HG02973 (cell line): ENCODE measurements around the gene GRIA3.
"Not testable (repeated sequence)": the region's sequence is repeated elsewhere in the genome, so short reads cannot be mapped to it uniquely, and the experiment has no call there.

Source experiments
- ATAC-seq: cut with Tn5 transposase; IDR thresholded peaks from one replicate; pipeline ENCODE4 v1.9.1; 2021; ENCODE audit warnings: moderate library complexity; ENCODE audit not compliant: unreplicated experiment

The GRIA3 gene

GRCh38 chrX:123449335-123449734 lies 265.3 kb downstream of the GRIA3 start:
- no peak for ATAC-seq

DNA sequence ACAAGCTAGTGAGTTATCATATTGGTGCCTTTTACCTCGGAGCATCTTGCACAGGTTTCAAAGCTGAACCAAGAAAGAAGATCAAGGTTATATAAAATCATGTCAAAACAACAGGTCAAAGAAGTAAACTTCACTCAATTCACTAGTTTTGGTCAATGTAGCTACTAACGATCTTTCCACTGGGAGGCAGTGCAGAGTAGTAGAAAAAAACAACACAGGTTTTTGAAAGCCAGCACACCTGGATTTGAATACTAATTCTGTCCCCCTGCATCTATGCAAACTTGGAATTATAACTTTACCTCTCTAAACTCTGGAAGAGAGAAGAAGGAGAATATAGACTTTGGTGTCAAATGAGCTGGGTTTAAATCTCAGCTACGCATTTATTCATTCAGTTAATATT lies 266.1 kb downstream of the GRIA3 start:
- no peak for ATAC-seq

- no peak for ATAC-seq
These were observed 270.8 kb downstream of the GRIA3 start for GRCh38 chrX:123454712-123455431.

DNA sequence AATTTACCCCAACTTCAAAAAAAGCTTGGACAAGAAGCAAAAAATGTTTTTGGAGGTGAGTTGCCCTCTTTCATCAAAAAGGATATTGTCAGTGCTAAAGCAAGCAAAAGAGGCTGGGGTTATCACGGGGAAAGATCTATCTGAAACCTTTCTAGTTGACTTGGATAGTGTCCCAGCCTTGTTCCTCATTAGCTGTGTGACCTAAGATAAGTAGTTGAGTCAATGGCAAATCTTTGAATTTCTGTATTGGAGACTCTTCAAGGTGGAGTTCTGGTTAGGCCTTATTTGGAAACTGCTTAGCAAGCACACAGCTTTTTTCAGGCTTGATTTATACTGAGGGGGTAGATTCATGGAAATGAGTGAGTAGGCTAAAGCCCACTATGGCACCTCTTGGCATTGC lies 271.6 kb downstream of the GRIA3 start:
- ATAC-seq, result no peak

DNA sequence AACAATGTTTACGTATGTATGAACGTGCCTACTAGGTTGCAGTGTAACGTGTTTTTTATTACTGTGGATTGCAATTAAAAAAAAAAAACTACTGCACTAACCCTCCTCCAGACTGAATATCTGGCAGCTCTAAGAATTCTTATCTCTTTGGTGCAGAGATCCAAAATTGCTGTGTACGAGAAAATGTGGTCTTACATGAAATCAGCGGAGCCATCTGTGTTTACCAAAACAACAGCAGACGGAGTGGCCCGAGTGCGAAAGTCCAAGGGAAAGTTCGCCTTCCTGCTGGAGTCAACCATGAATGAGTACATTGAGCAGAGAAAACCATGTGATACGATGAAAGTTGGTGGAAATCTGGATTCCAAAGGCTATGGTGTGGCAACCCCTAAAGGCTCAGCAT lies 280.6 kb downstream of the GRIA3 start:
- ATAC-seq, result no peak

DNA sequence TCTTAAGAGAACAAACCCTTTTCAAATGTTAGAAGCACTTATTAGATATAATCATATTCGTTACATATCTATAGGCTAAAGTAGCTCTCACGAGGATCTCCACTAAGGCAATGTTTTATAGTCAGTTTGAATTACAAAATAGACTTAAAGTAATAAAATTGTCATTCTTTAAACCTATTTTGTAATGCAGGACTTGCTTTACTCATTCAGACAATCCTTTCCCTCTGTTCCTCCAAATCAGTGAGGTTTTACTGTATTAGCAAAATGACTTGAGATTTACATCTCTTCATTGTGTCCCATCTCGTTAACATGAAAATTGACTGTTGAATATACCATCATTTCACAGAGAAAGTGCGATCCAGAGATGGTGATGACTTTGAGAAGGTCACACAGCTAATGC lies 284.4 kb downstream of the GRIA3 start:
- no peak for ATAC-seq

DNA sequence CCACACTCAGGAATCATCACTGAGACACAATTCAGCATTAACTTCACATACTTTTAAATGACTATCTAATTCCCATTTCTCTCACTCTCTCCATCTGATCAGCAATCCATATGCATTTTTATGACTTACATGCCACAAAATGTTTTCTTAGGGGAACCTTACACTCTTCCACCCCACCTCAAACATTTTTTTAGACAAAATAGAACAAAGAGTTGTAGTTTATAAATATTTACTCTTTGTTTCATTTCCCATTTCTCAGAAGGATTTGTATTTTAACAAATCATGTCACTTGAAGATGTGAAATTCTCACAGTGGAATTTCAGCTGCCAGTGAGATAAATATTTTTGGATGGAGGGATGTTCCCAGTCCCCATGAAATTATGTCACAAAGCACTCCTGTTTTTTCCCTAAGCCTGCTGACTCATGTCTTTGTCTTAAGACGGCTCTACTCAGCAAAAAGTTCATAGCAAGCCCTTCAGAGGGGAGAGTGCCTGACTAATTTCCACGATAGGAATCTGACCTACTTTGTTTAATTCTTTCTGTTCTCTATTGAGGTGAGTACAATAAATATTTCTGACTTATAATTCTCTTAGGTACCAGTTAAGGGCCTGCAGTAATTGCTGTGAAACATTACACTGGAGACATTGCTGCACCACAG lies 291.1 kb downstream of the GRIA3 start:
- no peak for ATAC-seq

GRCh38 chrX:123476611-123477219 lies 292.6 kb downstream of the GRIA3 start:
- ATAC-seq, result no peak

DNA sequence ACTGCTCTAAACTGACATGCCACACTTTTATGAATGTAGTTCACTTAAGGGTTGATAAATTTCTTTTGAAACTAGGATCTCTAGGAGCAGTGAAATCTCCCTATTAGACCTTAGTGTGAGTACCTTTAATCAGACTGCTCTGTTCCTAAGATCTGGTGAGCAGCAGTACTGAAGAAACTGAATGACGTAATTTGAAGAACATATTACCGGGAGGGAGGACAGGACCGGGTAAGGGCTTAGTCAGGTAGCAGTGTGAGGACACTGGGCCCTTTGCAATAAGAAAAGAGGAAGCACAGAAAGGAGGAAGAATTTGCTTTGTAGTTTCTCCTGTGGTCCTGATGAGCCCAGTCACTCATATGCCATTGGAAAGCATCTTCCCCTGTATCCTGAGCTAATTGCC lies 293.6 kb downstream of the GRIA3 start:
- no peak for ATAC-seq

GRCh38 chrX:123481913-123482851 lies 298.1 kb downstream of the GRIA3 start:
- ATAC-seq, result no peak

GRCh38 chrX:123486297-123486696 lies 302.2 kb downstream of the GRIA3 start:
- no peak for ATAC-seq

GRCh38 chrX:123487236-123487635 lies 303.2 kb downstream of the GRIA3 start:
- no peak for ATAC-seq

DNA sequence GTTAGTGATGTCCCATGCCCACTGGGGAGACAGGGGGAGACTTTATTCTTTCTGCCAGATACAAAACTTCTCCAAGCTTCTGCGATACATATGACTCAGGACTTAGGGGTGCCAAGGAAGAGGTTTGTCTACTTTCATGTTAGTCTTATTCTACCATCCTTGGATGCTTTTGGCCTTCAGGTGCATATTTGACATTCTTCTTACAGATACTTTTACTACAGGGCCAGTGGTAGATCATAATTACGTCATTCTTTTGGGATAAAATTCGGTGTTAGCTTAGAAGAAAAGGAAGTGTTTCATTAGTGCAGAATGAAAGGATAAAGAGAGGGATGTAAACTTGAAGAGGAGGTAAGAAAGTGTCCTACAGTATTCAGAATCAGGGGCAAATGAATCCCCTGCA lies 303.6 kb downstream of the GRIA3 start:
- ATAC-seq, result no peak

DNA sequence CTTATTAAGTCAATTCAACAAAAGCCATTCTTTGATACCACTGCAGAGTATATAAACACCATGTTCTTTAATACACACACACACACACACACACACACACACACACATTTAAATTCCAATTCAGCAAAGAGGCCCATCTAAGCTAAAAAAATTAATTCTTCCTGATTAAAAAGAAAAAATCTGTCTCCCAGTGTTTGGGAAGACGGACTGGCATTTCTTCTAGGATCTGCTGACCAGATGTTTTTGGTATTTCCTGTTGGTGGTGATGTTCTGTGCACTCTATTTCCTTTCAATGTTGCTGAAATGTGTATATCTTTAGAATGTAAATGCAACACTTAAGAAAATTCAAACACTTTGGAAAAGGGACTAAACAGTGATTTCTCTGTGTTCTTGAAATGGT lies 304.9 kb downstream of the GRIA3 start:
- no peak for ATAC-seq

DNA sequence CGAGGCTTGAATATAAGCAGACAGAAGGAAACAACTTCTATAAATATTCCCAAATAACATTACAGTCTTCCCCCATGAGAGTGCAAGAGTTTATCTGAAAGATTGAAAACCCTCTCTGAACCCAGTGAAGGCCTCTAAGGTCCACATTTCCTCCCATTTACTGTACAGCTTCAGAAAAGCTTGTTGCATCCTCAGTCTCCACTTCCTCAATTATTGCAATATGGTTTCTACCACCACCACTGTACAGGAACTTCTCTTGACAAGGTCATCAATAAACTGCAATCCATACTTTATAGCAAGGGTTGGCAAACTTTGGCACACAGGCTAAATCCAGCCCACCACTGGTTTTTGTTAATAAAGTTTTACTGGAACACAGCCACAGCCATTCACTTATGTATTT lies 309.8 kb downstream of the GRIA3 start:
- ATAC-seq, result no peak

DNA sequence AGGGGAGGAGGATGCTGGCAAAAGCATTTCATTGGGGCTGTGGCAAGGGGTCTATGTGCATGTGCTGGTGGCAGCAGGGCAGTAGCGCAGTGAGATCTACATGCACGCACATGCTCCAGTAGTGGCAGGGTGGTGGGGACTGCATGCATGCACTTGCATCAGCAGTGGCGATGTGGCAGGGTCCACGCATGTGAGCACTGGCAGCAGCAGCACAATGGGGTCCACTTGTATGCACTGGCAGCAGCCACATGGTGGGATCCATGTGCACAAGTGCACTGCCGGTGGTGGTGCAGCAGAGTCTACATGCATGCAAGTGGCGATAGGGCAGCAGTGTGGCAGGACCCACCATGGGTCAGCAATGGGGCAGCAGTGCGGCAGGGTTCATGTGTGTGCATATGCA lies 315.7 kb downstream of the GRIA3 start:
- ATAC-seq, result no peak

- ATAC-seq, result no peak
These were observed 320.0 kb downstream of the GRIA3 start for GRCh38 chrX:123504047-123504446.

DNA sequence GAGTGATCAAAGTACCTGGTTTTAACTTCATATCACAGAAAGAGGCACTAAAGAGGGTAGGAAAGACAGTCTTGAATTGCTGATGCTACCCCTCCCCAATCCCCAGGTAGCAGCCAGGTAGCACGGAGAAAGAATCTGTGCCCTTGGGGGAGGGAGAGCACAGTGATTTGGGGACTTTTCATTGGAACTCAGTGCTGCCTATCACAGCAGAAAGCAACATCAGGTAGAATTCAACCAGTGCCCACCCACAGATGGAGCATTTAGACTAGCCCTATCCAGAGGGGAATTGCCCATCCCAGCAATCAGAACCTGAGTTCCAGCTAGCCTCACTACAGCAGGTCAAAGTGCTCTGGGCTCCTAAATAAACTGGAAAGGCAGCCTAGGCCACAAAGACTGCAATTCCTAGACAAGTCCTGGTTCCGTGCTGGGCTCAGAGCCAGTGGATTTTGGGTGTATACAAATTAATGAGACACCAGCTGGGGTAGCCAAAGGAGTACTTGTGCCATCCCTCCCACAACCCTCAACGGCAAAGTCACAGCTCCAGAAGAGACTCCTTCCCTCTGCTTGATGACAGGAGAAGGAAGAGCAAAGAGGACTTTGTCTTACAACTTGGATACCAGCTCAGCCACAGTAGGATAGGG lies 320.7 kb downstream of the GRIA3 start:
- ATAC-seq, result no peak

- ATAC-seq, result no peak
These were observed 329.7 kb downstream of the GRIA3 start for GRCh38 chrX:123513585-123514278.

- not testable (repeated sequence) for ATAC-seq
These were observed 330.2 kb downstream of the GRIA3 start for GRCh38 chrX:123514279-123514640.
